Smooth muscle cell of the brain vasculature (primary cell): ENCODE data around the gene EIF1B.

Experiments used
- DNase-seq: peaks from one replicate; pipeline ENCODE4 v3.0.0-alpha.2; 2012; ENCODE audit warnings: low read depth, low spot score

The EIF1B gene

DNA sequence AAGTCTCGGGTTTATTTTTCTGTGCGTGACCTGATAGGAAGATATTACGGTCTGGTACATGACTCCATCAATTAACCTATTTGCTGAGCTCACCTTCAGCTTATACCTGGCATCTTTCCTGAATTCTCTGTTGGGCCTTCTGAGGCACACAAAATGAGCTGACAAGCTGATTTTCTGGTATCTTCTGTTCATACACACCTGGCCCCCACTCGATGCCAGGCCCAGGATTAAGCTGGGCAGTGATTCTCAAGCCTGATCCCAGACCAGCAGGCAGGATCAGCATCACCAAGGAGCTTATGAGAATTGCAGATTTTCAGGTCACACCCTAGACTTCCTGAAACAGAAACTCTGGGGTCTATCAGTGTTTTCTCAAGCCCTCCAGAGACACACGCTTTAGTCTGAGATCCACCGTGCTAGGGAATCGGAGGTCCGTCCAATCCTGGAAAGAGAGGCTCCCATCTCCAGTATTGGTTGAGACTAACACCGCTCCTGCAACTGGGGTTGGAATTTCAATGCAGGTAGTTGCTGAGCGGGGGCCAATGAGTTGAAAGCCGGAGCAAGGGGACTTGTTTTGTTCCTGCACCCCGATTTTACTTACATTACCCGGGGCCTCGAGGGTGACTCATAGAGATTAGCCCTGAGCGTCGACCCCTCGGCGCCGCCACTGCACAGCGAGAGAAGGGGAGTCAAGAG, 636 bp upstream of the EIF1B start:
- no peak for DNase-seq

- DNase-seq, result no peak
Observed at GRCh38 chr3:40309925-40310695, 603 bp downstream of the EIF1B start.

DNA sequence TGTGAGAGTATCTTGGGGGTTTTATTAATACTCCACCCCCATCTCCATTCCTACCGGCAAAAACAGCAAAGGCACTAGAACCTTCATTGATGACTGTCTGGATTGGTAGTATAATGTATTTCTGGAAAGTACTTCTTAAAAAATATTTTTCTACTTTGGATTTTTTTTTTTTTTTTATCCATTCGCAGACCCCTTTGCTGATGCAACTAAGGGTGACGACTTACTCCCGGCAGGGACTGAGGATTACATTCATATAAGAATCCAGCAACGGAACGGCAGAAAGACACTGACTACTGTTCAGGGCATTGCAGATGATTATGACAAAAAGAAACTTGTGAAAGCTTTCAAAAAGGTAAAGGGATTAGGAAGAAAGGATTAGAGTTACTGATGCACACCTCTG, 1.2 kb downstream of the EIF1B start:
- no peak for DNase-seq

GRCh38 chr3:40312661-40313226, 3.2 kb downstream of the EIF1B start:
- no peak for DNase-seq

DNA sequence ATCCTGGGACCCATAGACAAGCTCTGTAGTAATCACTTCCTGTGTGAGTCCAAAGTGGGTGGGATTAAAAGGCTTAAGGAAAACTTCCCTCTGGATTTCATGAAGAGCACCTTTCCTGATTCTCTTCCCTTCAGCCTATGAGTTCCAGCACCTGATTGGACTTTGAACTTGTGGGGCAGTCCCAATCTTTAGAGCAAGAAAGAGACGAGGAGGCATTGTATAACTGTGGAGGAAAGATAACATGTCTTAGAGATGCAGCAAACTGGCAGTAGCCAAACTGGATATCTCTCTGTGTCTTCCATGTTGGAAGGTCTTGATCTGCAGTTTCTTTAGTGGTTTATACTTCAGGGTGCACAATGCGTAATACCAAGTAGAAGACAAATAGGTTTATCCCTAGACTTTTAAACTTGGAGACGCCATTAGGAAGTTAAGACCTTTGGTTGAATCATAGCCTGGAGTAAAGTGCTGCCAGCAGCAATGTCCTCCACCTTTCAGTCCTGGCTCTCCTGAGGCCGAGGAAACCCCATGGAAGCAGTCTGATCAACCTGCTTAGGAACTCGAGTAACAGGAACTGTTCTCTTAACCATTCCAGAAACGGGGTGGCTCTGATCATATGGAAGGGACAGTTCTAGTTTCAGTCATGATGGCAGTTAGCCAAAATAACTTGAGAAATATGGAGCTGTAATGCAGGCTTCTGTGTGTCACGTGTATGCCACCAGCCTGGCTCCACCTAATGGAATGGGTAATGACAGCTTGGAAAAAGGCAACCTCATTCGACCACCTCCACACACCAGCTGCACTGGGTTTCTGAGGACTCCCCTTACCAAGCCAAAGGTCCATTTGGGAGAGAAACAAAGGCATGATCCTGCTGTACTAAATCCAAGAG, 4.7 kb downstream of the EIF1B start:
- no peak for DNase-seq

DNA sequence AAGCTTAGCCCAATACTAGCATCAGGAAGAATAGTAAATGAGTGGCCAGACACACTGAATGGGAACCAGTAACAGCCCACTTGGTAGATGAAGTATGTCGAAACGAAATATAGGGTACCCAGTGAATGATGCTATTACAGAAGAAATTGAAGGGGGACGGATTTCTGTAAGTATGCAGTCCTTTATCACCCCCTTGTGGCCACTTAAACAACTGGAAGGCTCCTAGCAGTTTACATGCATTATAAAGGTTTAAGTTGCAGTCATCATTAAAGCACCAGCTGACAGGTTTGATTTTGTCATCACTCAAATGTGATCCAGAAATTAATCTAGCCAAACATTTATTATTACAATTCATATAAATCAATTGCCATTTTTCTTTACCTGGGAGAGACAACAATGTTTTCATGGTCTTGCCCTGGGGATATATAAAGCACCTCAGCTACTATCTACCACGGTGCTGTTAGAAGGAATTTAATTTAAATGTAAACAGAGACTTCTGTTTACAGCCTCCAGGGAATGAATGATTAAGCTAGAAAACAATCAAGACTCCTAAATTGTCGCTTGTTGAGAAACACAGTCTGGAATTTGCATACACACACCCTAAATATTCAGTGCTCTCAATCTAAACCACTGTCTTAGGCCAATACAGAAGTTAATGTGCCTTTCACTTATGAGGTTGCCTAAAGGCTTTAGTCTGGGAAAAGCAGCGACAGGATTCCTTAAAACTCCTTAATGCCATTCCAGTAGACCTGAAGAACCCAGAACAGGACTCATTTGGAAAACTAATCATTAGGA, 7.8 kb downstream of the EIF1B start:
- DNase-seq, result peak; percentile 40

GRCh38 chr3:40321818-40322217, 12.3 kb downstream of the EIF1B start:
- no peak for DNase-seq

- no peak for DNase-seq
Observed at GRCh38 chr3:40323946-40324345, 14.4 kb downstream of the EIF1B start.

- DNase-seq, result no peak
Observed at GRCh38 chr3:40324621-40325020, 15.1 kb downstream of the EIF1B start.

DNA sequence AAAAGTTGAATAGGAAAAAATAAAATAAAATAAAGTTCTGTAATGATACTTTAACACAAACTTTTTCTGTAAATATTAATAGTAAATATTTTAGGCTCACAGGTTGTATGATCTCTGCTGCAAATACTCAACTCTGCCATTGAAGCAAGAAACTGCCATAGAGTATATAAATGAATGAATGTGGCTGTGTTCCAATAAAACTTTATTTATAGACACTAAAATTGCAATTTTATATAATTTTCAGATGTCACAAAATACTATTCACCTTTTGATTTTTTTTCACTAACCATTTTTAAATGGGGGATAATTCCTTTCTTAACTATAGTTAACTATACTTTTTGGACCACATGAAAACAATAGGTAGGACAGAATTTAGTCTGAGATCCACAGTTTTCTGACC, 16.0 kb downstream of the EIF1B start:
- no peak for DNase-seq

DNA sequence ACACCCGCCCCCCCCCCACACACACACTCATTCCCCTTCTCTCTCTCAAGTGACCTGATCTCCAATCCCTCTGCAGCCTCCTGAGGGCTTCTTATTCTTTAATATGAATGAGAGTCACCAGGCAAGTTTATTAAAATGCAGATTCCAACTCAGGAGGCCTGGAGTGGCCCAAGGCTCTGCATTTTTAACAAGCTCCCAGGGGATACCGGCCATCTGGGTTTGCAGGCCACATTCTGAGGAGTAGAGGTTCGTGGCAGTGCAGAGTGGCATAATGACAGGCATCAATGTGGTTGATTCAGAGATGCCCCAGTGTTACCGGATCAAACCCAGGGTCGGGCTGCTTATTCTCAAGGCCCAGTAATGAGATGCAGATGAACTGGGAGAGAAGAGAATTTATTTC, 18.9 kb downstream of the EIF1B start:
- DNase-seq, result no peak

DNA sequence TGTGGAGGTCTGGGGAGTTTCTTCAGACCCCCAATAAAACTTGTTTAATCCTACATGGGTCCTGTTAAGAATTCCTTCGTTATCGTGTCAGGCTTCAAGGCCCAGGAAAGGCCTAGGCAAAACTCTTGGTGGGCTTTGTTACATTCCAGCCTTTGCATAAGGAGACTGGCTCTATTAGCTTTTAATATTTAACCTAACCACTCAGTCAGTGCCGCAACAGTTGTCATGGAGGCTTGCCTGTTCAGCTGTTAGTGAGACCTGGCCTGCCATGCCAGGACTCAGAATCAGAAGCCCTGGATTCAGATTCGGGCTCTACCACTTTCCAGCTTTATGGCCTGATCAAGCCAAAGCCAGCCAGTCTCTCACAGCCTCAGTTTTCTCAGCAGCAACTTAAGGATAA, 19.6 kb downstream of the EIF1B start:
- DNase-seq, result no peak

DNA sequence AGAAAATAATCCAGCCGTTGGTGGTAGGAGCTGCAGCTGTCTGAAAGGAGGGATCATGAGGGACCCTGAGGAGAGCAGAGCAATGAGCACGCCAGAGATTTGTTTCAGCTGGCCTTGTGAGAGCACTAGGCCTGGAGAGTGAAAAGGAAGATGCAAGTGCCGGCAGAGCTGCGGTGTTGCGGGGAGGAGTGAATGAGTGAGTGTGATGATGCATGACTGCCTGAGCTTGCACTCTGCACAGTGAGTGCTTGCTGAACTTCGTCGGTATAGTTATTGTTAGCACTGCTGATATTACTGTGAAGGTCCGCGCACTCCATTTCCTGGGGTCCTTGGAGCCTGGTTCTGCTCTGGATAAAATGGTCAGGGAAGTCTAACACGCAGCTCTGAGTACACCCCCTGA, 23.2 kb downstream of the EIF1B start:
- DNase-seq, result no peak

GRCh38 chr3:40333416-40333815, 23.9 kb downstream of the EIF1B start:
- DNase-seq, result no peak

GRCh38 chr3:40333852-40334251, 24.3 kb downstream of the EIF1B start:
- DNase-seq, result no peak

- DNase-seq, result no peak
Observed at GRCh38 chr3:40336101-40336500, 26.6 kb downstream of the EIF1B start.

GRCh38 chr3:40336511-40337135, 27.1 kb downstream of the EIF1B start:
- DNase-seq, result no peak

DNA sequence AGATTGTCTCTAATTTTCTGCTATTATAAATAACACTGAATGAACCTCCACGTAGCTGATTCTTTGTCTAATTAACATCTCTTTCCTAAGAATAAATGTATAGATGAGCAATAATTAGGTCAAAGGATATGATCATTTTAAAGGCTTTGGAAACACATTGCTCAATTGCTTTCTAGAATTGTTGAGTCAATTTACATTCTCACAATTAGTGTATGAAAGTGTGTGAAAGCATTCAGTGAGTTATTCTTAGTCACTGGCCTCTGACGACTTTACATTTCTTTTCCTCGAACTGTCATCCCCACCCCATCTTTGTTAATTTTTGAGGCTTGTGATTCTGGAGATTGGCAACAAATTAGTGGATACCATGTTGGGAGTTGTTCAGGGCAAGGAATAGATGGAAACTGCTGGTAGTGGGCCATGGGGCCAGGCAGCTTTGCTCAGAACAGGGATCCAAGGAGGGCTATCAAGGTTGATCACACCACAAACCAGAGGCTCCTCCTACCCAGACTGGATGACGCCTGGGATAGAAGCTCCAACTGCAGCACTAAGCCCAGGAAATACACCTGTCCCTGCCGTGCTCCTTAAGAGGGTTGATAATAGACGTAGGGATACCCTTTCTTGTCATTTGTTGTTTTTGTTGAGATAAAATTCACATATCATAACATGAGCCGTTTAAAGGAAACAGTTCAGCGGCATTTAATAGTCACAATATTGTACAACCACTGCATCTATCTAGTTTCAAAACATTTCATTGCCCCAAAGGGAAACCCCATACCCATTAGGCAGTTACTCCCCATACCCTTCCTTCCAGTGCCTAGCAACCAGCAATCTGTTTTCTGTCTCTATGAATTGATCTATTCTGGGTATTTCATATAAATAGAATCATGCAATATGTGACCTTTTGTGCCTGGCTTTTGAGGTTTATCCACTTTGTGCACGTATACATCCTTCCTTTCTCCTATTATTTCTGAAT, 27.9 kb downstream of the EIF1B start:
- no peak for DNase-seq

GRCh38 chr3:40339871-40340270, 30.4 kb downstream of the EIF1B start:
- no peak for DNase-seq
